Measurements from ENCODE around the gene GPR153. TPM values are rescaled to one million over a fixed set of nuclear protein-coding genes. Genes with fewer than 3 reads are reported as not detected.

The GPR153 gene
- total and polyA plus RNA-seq, 12 donors, result 1.8 to 8.5 (median 3.6) TPM

DNA sequence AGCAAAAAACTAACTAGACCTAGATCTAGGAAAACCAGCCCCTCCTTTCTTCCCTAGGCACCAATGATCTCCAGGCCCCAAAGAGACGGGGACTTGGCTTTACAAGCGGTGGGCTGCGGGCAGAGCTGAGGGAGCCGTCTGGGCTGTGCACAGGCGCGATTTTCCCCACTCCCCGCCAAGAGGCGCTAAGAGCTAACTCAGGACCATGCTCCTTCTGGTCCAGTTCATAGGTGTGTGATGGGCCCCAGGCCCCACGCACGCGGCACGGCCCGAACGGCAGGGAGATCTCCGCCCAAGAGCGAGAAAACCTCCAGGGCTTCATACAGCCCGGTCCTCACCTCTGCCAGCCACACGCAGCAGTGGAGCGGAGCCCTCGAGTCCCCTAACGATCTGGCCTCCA, 7.5 kb upstream of the GPR153 start:
- DNase-seq (no peak), ATAC-seq (no peak)
- intact Hi-C loops (cut with DNase I), result no loop called here
- WGBS, 2 donors, result 82 to 84% methylated on average over 21 of the region's 21 CpGs
- H3K4me1 ChIP-seq, result peaks cover 0 to 31% (median 5%) of the 10 kb centered on the region in 9 donors
- TF ChIP-seq, protein P1, sequence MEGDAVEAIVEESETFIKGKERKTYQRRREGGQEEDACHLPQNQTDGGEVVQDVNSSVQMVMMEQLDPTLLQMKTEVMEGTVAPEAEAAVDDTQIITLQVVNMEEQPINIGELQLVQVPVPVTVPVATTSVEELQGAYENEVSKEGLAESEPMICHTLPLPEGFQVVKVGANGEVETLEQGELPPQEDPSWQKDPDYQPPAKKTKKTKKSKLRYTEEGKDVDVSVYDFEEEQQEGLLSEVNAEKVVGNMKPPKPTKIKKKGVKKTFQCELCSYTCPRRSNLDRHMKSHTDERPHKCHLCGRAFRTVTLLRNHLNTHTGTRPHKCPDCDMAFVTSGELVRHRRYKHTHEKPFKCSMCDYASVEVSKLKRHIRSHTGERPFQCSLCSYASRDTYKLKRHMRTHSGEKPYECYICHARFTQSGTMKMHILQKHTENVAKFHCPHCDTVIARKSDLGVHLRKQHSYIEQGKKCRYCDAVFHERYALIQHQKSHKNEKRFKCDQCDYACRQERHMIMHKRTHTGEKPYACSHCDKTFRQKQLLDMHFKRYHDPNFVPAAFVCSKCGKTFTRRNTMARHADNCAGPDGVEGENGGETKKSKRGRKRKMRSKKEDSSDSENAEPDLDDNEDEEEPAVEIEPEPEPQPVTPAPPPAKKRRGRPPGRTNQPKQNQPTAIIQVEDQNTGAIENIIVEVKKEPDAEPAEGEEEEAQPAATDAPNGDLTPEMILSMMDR (IDR thresholded peaks at IDR 0.05), result no peak
- H3K27me3 ChIP-seq, result peaks cover 0 to 5% (median 0%) of the 10 kb centered on the region in 7 donors
- H3K27ac ChIP-seq, result no peak overlapping the region
- H3K9me3 ChIP-seq, result no peaks in the 10 kb centered on the region
- H3K4me3 ChIP-seq, result no peak overlapping the region
- H3K36me3 ChIP-seq, result no peaks in the 10 kb centered on the region

DNA sequence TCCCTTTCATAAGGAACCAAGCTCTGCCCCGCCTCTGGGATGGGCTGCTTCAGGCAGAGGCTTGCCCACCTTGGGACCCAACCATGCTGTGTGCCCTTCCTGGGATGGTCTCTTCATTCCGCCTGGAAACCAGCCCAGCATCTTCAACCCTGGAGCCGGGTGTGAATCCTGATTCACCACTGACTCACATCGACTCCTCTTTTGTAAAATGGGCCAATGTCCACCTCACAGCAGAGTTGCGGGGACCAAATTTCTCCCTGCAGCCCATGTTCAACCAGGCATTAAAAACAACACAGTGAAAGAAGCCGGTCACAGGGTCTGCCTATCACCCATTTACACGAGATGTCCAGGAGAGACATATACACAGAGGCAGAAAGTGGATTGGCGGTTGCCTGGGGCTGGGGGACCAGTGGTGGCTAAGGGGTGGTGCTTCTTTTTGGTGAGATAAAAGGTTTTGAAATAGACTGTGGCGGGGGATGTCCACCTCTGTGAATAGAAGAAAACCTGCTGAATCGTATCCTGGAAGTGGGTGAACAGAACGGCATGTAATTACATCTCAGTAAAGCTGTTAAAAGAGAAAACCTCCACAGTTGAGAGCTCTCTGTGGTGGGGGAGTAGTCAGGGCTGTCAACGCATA, 6.9 kb upstream of the GPR153 start:
- H3K4me1 ChIP-seq, result peaks cover 0 to 37% (median 9%) of the 10 kb centered on the region in 9 donors
- H3K27ac ChIP-seq, result no peak overlapping the region
- no peak overlapping the region for H3K4me3 ChIP-seq
- H3K9me3 ChIP-seq, result no peaks in the 10 kb centered on the region
- TF ChIP-seq, protein P1 (IDR thresholded peaks at IDR 0.05), result no peak
- DNase-seq (no peak), ATAC-seq (no peak)
- intact Hi-C loops (cut with DNase I), result no loop called here
- H3K36me3 ChIP-seq, result no peaks in the 10 kb centered on the region
- WGBS, 2 donors, result 92 to 93% methylated on average over 12 of the region's 12 CpGs
- H3K27me3 ChIP-seq, result peaks cover 0 to 5% (median 2%) of the 10 kb centered on the region in 7 donors

DNA sequence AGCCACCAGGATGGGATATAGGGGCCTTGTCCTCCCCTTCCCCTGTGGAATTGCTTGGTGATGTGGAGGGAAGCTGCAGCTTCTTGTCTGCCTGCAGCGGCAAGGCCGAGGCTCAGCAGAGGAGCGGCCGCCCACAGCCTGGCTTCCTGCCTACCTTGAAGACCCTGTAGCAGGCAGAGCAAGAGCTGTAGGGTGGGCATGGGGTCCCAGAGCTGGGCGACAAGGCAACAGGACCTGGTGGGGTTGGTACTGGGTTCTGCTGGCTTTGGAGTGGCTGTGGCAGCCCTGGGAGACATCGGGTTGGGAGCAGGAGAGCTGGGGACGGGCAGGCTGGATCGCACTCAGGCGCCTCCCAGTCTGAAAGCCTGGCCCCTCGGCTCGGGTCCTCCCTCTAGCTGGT, 5.7 kb upstream of the GPR153 start:
- TF ChIP-seq, protein P1 (IDR thresholded peaks at IDR 0.05), result no peak
- Histone ChIP-seq H3K4me3 (no peak overlapping the region), H3K27ac (no peak overlapping the region), H3K36me3 (no peaks in the 10 kb centered on the region), H3K27me3 (peaks cover 0 to 15% (median 9%) of the 10 kb centered on the region in 7 donors), H3K9me3 (no peaks in the 10 kb centered on the region), H3K4me1 (peaks cover 8 to 39% (median 19%) of the 10 kb centered on the region in 9 donors)
- ATAC-seq (no peak), DNase-seq (no peak)
- WGBS, 2 donors, result 90 to 92% methylated on average over 11 of the region's 11 CpGs
- intact Hi-C loops (cut with DNase I), result no loop called here

DNA sequence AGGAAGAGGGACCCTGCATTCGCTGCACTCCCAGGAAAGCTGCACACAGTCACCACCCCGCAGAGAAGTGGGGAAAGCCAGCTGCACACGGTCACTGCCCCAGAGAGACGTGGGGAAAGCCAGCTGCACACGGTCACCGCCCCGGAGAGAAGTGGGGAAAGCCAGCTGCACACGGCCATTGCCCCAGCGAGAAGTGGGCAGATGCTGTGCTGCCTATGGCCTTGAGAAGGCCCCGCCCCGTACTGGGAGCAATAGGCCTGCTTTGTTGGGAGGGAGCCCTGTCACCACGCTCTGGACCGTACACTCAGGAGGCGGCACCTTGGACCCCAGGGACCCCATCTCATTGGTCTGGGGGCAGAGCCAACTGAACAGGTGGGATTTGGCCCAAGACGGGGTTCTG, 4.3 kb upstream of the GPR153 start:
- Histone ChIP-seq H3K4me3 (no peak overlapping the region), H3K36me3 (no peaks in the 10 kb centered on the region), H3K27me3 (peaks cover 0 to 26% (median 13%) of the 10 kb centered on the region in 7 donors), H3K27ac (no peak overlapping the region), H3K9me3 (no peaks in the 10 kb centered on the region), H3K4me1 (peaks cover 9 to 35% (median 29%) of the 10 kb centered on the region in 9 donors)
- TF ChIP-seq, protein P1 (IDR thresholded peaks at IDR 0.05), result no peak
- 91 to 96% methylated on average over 15 of the region's 15 CpGs for WGBS, 2 donors
- DNase-seq (no peak), ATAC-seq (no peak)
- intact Hi-C loops (cut with DNase I), result no loop called here
